Coronary artery (tissue), 2 donors: Measurements from ENCODE around the gene XRN1.
A peak's percentile ranks its signal among the peaks of the same experiment; 100 is the strongest.

Experiments
- DNase-seq: peaks from one replicate; pipeline ENCODE4 v3.0.0-alpha.2; 2017; ENCODE audit warnings: low spot score
- H3K27ac ChIP-seq, 2 donors: fragments of 200-600 bp; sonication (generic); one replicate each; pipeline ENCODE4 v1.5.1; 2016 to 2019
- H3K4me3 ChIP-seq: fragments of 200-600 bp; sonication (generic); 2 replicates; pipeline ENCODE4 v1.5.1; 2016; ENCODE audit warnings: mild to moderate bottlenecking, moderate library complexity
- TF ChIP-seq, protein P1 (sequence below): fragments of 200-600 bp; sonication (generic); IDR thresholded peaks from one replicate; pipeline ENCODE4 v1.5.1; 2019; ENCODE audit warnings: antibody characterized with exemption

The XRN1 gene

DNA sequence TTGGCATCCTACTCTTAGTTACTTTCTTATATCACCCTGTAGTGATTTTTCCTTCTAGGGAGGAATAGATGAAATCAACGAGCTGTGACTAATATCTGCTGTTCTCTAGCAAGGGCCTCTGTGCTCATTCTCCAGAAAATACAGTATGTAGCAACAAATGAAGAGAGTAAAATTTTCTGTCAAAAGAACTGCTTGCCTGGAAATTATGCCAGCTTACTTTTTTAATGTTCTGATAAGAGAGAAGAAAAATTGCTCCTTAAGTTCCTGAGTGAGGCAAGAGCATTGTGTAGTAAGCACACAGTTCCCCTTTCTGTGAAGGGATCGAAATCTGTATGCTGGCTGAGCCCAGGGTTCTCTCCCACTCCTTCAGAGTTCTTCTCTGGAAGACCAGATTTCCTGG lies 171.1 kb downstream of the XRN1 start:
- peak overlapping the region in 1 of 2 donors; percentile 73 for H3K27ac ChIP-seq
- TF ChIP-seq, protein P1, sequence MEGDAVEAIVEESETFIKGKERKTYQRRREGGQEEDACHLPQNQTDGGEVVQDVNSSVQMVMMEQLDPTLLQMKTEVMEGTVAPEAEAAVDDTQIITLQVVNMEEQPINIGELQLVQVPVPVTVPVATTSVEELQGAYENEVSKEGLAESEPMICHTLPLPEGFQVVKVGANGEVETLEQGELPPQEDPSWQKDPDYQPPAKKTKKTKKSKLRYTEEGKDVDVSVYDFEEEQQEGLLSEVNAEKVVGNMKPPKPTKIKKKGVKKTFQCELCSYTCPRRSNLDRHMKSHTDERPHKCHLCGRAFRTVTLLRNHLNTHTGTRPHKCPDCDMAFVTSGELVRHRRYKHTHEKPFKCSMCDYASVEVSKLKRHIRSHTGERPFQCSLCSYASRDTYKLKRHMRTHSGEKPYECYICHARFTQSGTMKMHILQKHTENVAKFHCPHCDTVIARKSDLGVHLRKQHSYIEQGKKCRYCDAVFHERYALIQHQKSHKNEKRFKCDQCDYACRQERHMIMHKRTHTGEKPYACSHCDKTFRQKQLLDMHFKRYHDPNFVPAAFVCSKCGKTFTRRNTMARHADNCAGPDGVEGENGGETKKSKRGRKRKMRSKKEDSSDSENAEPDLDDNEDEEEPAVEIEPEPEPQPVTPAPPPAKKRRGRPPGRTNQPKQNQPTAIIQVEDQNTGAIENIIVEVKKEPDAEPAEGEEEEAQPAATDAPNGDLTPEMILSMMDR = no peak
- DNase-seq = no peak
- H3K4me3 ChIP-seq = no peak overlapping the region

DNA sequence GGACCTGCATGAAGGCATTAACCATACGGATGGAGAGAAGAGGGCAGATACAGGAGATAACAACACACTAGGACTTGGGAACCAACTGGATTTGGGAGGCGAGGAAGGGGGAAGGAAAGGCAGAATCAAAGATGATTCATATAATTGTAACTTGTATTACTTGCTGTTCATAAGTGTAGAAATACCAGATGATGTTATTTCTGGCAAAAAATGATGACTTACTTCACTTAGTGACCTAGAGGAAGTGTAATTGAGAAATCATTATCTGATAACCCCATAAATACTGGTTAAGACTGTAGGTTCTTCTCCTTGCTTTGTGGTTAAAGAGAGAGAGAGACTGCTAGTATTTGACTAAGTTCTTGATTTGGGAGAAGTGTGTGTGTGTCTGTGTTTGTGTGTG lies 172.0 kb downstream of the XRN1 start:
- Histone ChIP-seq H3K4me3 (peak overlapping the region; percentile 28), H3K27ac (peak overlapping the region in 1 of 2 donors; percentile 73)
- DNase-seq = no peak
- TF ChIP-seq, protein P1 = no peak

DNA sequence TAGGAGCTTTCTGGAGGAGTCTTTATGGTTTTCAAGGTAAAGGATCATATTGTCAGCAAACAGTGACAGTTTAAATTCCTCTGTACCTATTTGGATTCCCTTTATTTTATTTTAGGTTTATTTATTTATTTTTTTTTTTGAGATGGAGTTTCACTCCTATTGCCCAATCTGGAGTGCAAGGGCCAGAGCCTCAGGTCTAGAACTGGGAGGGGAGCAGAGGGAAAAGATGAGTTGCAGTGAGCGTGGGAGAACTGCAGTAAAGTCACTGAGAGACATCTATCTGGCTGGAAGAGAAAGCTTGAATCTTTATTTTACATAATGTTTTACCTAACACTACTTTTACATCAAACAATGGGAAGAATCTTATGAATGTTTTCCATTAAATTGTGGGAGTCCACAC lies 172.9 kb downstream of the XRN1 start:
- Histone ChIP-seq H3K27ac (no peak overlapping the region), H3K4me3 (no peak overlapping the region)
- no peak for DNase-seq
- TF ChIP-seq, protein P1 = no peak

DNA sequence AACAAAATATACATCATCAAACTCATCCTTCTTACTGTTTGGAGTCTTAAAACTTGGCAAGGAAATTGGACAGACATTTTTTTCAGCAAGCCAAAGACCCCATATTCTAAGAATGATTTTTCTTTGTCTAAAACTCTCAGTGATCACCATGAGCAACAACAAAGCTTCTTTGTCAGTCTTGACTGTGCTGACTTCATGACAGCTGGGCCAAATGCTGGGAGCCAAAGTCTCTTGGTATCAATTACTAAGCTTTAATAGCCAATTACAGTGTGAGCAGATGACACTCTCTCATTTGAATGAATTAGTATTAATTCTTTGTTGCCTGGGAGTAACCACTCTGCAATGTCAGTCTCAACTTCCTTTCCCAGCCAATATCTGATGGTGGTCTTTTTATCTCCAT lies 174.3 kb downstream of the XRN1 start:
- TF ChIP-seq, protein P1 = no peak
- no peak for DNase-seq
- H3K27ac ChIP-seq = no peak overlapping the region
- H3K4me3 ChIP-seq = no peak overlapping the region

GRCh38 chr3:142272200-142272891 lies 175.5 kb downstream of the XRN1 start:
- H3K27ac ChIP-seq = no peak overlapping the region
- TF ChIP-seq, protein P1 = no peak
- no peak overlapping the region for H3K4me3 ChIP-seq
- no peak for DNase-seq

DNA sequence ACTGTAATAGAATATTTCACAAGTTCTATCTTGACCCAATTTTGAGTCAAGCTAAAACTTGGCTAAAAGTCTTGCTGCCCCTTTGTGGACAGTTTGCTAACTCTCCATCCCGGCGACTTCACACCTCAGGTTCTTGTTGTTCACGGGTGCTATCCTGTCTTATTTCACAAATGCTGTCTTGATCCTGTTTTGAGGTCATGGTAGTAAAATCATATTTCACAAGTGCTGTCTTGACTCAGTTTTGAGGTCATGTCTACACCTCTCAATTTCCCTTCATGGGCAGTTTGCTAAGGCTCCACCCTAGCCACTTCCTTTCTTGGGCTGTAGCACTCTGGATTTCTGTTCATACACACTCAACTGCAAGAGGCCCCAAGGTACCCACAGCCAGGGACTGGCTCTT lies 177.4 kb downstream of the XRN1 start:
- H3K4me3 ChIP-seq = no peak overlapping the region
- TF ChIP-seq, protein P1 = no peak
- no peak overlapping the region for H3K27ac ChIP-seq
- no peak for DNase-seq

- TF ChIP-seq, protein P1 = no peak
- H3K27ac ChIP-seq = no peak overlapping the region
- DNase-seq = no peak
- no peak overlapping the region for H3K4me3 ChIP-seq
These were observed 178.1 kb downstream of the XRN1 start for GRCh38 chr3:142269767-142270166.
